PFSK-1 (cell line): Measurements from ENCODE around the gene FBXL16.

Experiments used
- FOXP2 ChIP-seq: optimal IDR thresholded peaks from 2 replicates; pipeline ENCODE3; 2011; ENCODE audit warnings: borderline replicate concordance, control low read depth, inconsistent platforms; ENCODE audit not compliant: insufficient read depth; ENCODE audit errors: extremely low read length, extremely low read depth
- POLR2AphosphoS5 ChIP-seq: IDR thresholded peaks from 2 replicates; pipeline ENCODE4 v1.6.1; 2012; ENCODE audit warnings: low read depth, mild to moderate bottlenecking, control low read depth, low read length, moderate library complexity
- SIN3A ChIP-seq: IDR thresholded peaks from 2 replicates; pipeline ENCODE4 v1.6.1; 2012; ENCODE audit warnings: mild to moderate bottlenecking, low read length, moderate library complexity, borderline replicate concordance; ENCODE audit not compliant: insufficient read depth
- TAF1 ChIP-seq: IDR thresholded peaks from 2 replicates; pipeline ENCODE4 v1.6.1; 2012; ENCODE audit warnings: low read length, control low read depth, borderline replicate concordance; ENCODE audit not compliant: insufficient read depth
- TF ChIP-seq, protein P1 (sequence below), 2 experiments: IDR thresholded peaks; 2 replicates each; pipeline versions ENCODE4 v1.6.1 to v1.8.0; 2011 to 2012; ENCODE audit warnings: low read depth in 2 of 2, low read length in 2 of 2, control low read depth in 1 of 2, inconsistent platforms in 1 of 2, mild to moderate bottlenecking in 1 of 2, moderate library complexity in 1 of 2; ENCODE audit not compliant: insufficient read depth in 1 of 2

The FBXL16 gene

GRCh38 chr16:694187-694862 lies 11.3 kb downstream of the FBXL16 start:
- TF ChIP-seq SIN3A (no peak), FOXP2 (no peak), TAF1 (no peak), POLR2AphosphoS5 (no peak)
- TF ChIP-seq, protein P1, sequence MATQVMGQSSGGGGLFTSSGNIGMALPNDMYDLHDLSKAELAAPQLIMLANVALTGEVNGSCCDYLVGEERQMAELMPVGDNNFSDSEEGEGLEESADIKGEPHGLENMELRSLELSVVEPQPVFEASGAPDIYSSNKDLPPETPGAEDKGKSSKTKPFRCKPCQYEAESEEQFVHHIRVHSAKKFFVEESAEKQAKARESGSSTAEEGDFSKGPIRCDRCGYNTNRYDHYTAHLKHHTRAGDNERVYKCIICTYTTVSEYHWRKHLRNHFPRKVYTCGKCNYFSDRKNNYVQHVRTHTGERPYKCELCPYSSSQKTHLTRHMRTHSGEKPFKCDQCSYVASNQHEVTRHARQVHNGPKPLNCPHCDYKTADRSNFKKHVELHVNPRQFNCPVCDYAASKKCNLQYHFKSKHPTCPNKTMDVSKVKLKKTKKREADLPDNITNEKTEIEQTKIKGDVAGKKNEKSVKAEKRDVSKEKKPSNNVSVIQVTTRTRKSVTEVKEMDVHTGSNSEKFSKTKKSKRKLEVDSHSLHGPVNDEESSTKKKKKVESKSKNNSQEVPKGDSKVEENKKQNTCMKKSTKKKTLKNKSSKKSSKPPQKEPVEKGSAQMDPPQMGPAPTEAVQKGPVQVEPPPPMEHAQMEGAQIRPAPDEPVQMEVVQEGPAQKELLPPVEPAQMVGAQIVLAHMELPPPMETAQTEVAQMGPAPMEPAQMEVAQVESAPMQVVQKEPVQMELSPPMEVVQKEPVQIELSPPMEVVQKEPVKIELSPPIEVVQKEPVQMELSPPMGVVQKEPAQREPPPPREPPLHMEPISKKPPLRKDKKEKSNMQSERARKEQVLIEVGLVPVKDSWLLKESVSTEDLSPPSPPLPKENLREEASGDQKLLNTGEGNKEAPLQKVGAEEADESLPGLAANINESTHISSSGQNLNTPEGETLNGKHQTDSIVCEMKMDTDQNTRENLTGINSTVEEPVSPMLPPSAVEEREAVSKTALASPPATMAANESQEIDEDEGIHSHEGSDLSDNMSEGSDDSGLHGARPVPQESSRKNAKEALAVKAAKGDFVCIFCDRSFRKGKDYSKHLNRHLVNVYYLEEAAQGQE (IDR thresholded peaks at IDR 0.05; ENCODE audit: insufficient read depth in 1 of 2, low read depth in 2 of 2, low read length in 2 of 2) = no peak

- no peak for TF ChIP-seq FOXP2
- TF ChIP-seq, protein P1 (IDR thresholded peaks at IDR 0.05; ENCODE audit: insufficient read depth in 1 of 2, low read depth in 2 of 2, low read length in 2 of 2) = no peak
- no peak for TF ChIP-seq SIN3A
- no peak for TF ChIP-seq POLR2AphosphoS5
- no peak for TF ChIP-seq TAF1
These were observed 11.8 kb downstream of the FBXL16 start for GRCh38 chr16:693766-694165.

DNA sequence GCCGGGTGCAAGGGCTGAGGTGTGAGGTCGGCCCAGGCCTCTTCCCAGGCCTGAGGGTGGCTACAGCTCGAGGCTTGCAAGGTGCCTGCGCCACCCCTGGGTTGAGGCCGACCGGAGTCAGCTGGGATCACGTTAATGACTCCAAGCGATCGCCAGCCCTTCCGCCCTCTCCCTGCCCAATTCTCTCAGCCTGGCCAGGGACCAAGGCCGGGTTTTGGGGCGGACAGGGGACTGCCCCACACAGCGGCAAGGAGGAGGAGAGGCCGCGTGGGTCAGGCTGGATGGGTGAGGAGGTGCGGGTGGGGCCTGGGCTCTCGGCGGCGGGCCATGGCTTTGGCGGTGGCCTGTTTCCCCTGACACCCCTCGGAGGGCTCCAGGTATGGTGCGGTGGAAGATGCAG lies 12.2 kb downstream of the FBXL16 start:
- TF ChIP-seq POLR2AphosphoS5 (no peak), SIN3A (no peak), TAF1 (no peak), FOXP2 (no peak)
- TF ChIP-seq, protein P1 (IDR thresholded peaks at IDR 0.05; ENCODE audit: insufficient read depth in 1 of 2, low read depth in 2 of 2, low read length in 2 of 2) = no peak

- TF ChIP-seq, protein P1 (IDR thresholded peaks at IDR 0.05; ENCODE audit: insufficient read depth in 1 of 2, low read depth in 2 of 2, low read length in 2 of 2) = no peak
- TF ChIP-seq POLR2AphosphoS5 (no peak), SIN3A (no peak), TAF1 (no peak), FOXP2 (no peak)
These were observed 13.1 kb downstream of the FBXL16 start for GRCh38 chr16:692356-693108.
